ENCODE measurements around the gene MIP. TPM values are rescaled to one million over a fixed set of nuclear protein-coding genes. Genes with fewer than 3 reads are reported as not detected.

MIP gene
- total RNA-seq, 1 experiment from 2014 or later: 0.17 TPM

DNA sequence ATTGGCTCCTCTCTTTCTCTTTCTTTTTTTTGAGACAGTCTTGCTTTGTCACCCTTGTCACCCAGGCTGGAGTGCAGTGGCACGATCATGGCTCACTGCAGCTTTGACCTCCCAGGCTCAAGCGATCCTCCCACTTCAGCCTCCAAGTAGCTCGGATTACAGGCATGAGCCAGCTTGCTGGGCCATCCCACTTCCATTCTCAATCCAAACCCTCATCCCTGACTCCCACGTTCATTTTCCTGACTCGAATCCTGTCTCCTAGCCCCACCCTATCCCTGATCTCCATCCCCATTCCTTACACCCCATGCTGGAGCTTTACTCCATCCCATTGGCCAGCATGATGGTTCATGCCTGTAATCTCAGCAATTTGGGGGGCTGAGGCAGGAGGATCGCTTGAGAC, 21.7 kb upstream of the MIP start:
- Histone ChIP-seq H2BK120ac (ENCODE audit: low read depth, low read length, poor library complexity, severe bottlenecking) (no peak overlapping the region), H3K18ac (ENCODE audit: insufficient read length, low read depth, low read length) (no peak overlapping the region), H3K23me2 (ENCODE audit: insufficient read length, low read depth, low read length, poor library complexity, severe bottlenecking) (no peaks in the 10 kb centered on the region), H4K5ac (ENCODE audit: insufficient read length, low read depth, low read length) (no peak overlapping the region), H2AFZ (ENCODE audit: low read length) (no peak overlapping the region), H3K14ac (ENCODE audit: insufficient read depth, low read length) (no peak overlapping the region), H4K20me1 (ENCODE audit: control insufficient read depth, insufficient read depth, insufficient read length) (no peaks in the 10 kb centered on the region), H2BK15ac (ENCODE audit: low read depth, low read length) (no peak overlapping the region), H3K23ac (ENCODE audit: insufficient read length, low read depth, low read length) (no peak overlapping the region), H3K27me3 (ENCODE audit: insufficient read depth, low read length) (no peaks in the 10 kb centered on the region), H2BK5ac (ENCODE audit: insufficient read length, low read length) (no peak overlapping the region), H3K4me2 (ENCODE audit: insufficient read depth, insufficient read length, low read length) (no peak overlapping the region), H3K9ac (ENCODE audit: extremely low read depth, insufficient read length, low read length) (no peak overlapping the region), H3K79me1 (ENCODE audit: insufficient read depth, low read depth, low read length, poor library complexity, severe bottlenecking) (no peaks in the 10 kb centered on the region), H3K9me3 (ENCODE audit: control insufficient read depth, low read depth, low read length) (no peaks in the 10 kb centered on the region), H3T11ph (ENCODE audit: low read length) (no peak overlapping the region), H4K8ac (replicated peaks; ENCODE audit: insufficient read length, low read depth, low read length) (no peak overlapping the region), H3K79me2 (ENCODE audit: insufficient read depth, low read length) (no peaks in the 10 kb centered on the region), H4K91ac (ENCODE audit: insufficient read length, low read depth, low read length) (no peak overlapping the region), H3K4ac (ENCODE audit: low read depth, low read length) (no peak overlapping the region), H2BK20ac (ENCODE audit: low read depth, low read length, poor library complexity, severe bottlenecking) (no peak overlapping the region), H2BK12ac (ENCODE audit: insufficient read length, low read depth, low read length) (no peak overlapping the region), H3K56ac (ENCODE audit: insufficient read length, low read depth, low read length) (no peak overlapping the region), H2AK5ac (ENCODE audit: insufficient read length, low read length) (no peak overlapping the region), H3K27ac (ENCODE audit: insufficient read length, low read depth, low read length) (no peak overlapping the region), H3K4me1 (ENCODE audit: insufficient read depth, low read length) (no peaks in the 10 kb centered on the region)
- Mint-ChIP-seq H3K27me3 (ENCODE audit: low read depth) (no peaks in the 10 kb centered on the region), H3K4me1 (no peaks in the 10 kb centered on the region), H3K4me3 (no peak overlapping the region), H3K27ac (peak overlapping the region in 1 of 3 experiments; percentile 22; a peak in 1 of 7 replicates), H3K36me3 (ENCODE audit: insufficient read depth in 1 of 3, low read depth in 3 of 3) (peaks cover 3 to 37% (median 13%) of the 10 kb centered on the region in 3 experiments; a peak in 5 of 7 replicates), H3K9me3 (no peaks in the 10 kb centered on the region)
- no CpG with 5 or more reads among the region's 6 CpGs for WGBS (ENCODE audit: extremely low coverage, insufficient read length, low lambda C conversion rate)
- TF ChIP-seq, protein P1, sequence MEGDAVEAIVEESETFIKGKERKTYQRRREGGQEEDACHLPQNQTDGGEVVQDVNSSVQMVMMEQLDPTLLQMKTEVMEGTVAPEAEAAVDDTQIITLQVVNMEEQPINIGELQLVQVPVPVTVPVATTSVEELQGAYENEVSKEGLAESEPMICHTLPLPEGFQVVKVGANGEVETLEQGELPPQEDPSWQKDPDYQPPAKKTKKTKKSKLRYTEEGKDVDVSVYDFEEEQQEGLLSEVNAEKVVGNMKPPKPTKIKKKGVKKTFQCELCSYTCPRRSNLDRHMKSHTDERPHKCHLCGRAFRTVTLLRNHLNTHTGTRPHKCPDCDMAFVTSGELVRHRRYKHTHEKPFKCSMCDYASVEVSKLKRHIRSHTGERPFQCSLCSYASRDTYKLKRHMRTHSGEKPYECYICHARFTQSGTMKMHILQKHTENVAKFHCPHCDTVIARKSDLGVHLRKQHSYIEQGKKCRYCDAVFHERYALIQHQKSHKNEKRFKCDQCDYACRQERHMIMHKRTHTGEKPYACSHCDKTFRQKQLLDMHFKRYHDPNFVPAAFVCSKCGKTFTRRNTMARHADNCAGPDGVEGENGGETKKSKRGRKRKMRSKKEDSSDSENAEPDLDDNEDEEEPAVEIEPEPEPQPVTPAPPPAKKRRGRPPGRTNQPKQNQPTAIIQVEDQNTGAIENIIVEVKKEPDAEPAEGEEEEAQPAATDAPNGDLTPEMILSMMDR (conservative IDR thresholded peaks at IDR 0.05): no peak
- DNase-seq: no peak
